ENCODE measurements around the gene FHOD1. TPM values are rescaled to one million over a fixed set of nuclear protein-coding genes. Genes with fewer than 3 reads are reported as not detected.

Gene FHOD1
- total RNA-seq, 1 donor from 2014 or later, result 50.4 TPM

DNA sequence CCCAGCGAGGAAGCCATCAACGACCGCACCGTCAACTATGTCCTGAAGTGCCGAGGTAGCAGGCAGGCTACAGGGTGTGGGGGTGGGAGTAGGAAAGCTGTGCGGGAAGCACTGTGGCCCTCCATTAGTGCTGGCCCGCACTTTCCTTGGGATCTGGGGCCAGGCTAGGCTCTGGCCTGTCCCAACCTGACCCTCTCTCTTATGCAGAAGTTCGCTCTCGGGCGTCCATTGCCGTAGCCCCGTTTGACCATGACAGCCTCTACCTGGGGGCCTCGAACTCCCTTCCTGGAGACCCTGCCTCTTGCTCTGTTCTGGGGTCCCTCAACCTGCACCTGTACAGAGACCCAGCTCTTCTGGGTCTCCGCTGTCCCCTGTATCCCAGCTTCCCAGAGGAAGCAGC lies 40.7 kb upstream of the FHOD1 start:
- TF ChIP-seq, protein P1, sequence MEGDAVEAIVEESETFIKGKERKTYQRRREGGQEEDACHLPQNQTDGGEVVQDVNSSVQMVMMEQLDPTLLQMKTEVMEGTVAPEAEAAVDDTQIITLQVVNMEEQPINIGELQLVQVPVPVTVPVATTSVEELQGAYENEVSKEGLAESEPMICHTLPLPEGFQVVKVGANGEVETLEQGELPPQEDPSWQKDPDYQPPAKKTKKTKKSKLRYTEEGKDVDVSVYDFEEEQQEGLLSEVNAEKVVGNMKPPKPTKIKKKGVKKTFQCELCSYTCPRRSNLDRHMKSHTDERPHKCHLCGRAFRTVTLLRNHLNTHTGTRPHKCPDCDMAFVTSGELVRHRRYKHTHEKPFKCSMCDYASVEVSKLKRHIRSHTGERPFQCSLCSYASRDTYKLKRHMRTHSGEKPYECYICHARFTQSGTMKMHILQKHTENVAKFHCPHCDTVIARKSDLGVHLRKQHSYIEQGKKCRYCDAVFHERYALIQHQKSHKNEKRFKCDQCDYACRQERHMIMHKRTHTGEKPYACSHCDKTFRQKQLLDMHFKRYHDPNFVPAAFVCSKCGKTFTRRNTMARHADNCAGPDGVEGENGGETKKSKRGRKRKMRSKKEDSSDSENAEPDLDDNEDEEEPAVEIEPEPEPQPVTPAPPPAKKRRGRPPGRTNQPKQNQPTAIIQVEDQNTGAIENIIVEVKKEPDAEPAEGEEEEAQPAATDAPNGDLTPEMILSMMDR (IDR thresholded peaks at IDR 0.05), result no peak
- ChIA-PET POLR2A (interaction anchor here (0.6 kb wide), 1 partner anchor 28 kb away, joined by 6 read pairs; no protein-coding TSS in a partner anchor), CTCF (interaction anchor here (1.4 kb wide), 1 partner anchor 12 kb away, joined by 3 read pairs; no protein-coding TSS in a partner anchor)
- Mint-ChIP-seq H3K4me3 (no peak overlapping the region), H3K4me1 (no peaks in the 10 kb centered on the region), H3K27ac (no peak overlapping the region), H3K27me3 (no peaks in the 10 kb centered on the region), H3K36me3 (ENCODE audit: low read depth) (no peaks in the 10 kb centered on the region), H3K9me3 (no peaks in the 10 kb centered on the region)
- DNase-seq, result no peak
- no peak for ATAC-seq (ENCODE audit: low read depth)
- intact Hi-C loops (cut with micrococcal nuclease), result no loop called here

DNA sequence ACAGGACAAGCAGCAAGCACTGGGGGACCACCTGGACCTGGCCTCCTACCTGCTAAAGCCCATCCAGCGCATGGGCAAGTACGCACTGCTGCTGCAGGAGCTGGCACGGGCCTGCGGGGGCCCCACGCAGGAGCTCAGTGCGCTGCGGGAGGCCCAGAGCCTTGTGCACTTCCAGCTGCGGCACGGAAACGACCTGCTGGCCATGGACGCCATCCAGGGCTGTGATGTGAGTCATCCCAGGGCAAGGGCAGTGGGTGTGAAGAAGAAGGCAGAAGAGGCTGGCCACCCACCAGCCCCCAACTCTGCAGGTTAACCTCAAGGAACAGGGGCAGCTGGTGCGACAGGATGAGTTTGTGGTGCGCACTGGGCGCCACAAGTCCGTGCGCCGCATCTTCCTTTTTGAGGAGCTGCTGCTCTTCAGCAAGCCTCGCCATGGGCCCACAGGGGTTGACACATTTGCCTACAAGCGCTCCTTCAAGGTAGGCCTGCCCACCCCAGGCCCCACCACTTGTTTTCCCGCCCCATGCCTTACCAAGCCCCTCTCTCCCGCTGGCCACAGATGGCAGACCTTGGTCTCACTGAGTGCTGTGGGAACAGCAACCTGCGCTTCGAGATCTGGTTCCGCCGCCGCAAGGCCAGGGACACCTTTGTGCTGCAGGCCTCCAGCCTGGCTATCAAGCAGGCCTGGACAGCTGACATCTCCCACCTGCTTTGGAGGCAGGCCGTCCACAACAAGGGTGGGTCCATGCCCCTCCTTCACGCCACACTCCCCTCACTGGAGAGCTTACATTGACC lies 39.4 kb upstream of the FHOD1 start:
- Mint-ChIP-seq H3K27ac (no peak overlapping the region), H3K9me3 (no peaks in the 10 kb centered on the region), H3K4me3 (no peak overlapping the region), H3K4me1 (no peaks in the 10 kb centered on the region), H3K36me3 (ENCODE audit: low read depth) (no peaks in the 10 kb centered on the region), H3K27me3 (no peaks in the 10 kb centered on the region)
- intact Hi-C loops (cut with micrococcal nuclease), result no loop called here
- TF ChIP-seq, protein P1 (IDR thresholded peaks at IDR 0.05), result no peak
- CTCF ChIA-PET, result interaction anchor here (1.4 kb wide), 1 partner anchor 14 kb away, joined by 3 read pairs; no protein-coding TSS in a partner anchor
- ATAC-seq (ENCODE audit: low read depth) (no peak), DNase-seq (no peak)
- POLR2A ChIA-PET, result interaction anchor here (0.6 kb wide), 1 partner anchor 95 kb away, joined by 11 read pairs; no protein-coding TSS in a partner anchor

DNA sequence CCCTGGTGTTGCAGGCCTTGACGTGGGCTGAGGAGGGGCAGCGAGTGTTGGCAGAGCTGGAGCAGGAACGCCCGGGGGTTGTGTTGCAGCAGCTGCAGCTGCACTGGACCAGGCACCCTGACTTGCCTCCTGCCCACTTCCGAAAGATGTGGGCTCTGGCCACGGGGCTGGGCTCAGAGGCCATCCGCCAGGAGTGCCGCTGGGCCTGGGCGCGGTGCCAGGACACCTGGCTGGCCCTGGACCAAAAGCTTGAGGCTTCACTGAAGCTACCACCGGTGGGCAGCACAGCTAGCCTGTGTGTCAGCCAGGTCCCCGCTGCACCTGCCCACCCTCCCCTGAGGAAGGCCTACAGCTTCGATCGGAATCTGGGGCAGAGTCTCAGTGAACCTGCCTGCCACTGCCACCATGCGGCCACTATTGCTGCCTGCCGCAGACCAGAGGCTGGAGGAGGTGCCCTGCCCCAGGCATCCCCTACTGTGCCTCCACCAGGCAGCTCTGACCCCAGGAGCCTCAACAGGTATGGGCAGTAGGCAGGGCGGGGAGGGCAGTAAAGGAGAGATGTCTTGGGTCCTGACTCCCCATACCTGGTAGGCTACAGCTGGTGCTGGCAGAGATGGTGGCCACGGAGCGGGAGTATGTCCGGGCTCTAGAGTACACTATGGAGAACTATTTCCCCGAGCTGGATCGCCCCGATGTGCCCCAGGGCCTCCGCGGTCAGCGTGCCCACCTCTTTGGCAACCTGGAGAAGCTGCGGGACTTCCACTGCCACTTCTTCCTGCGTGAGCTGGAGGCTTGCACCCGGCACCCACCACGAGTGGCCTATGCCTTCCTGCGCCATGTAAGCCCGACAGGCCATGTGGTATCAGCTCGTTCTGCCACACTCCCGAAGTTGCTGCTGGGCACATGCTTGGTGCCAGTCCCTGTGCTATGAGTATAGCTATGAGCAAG lies 37.7 kb upstream of the FHOD1 start:
- Mint-ChIP-seq H3K4me3 (no peak overlapping the region), H3K27ac (no peak overlapping the region), H3K36me3 (ENCODE audit: low read depth) (no peaks in the 10 kb centered on the region), H3K9me3 (no peaks in the 10 kb centered on the region), H3K27me3 (no peaks in the 10 kb centered on the region), H3K4me1 (no peaks in the 10 kb centered on the region)
- CTCF ChIA-PET, result no interaction called here
- ATAC-seq (ENCODE audit: low read depth) (no peak), DNase-seq (no peak)
- intact Hi-C loops (cut with micrococcal nuclease), result no loop called here
- POLR2A ChIA-PET, result no interaction called here
- TF ChIP-seq, protein P1 (IDR thresholded peaks at IDR 0.05), result no peak

DNA sequence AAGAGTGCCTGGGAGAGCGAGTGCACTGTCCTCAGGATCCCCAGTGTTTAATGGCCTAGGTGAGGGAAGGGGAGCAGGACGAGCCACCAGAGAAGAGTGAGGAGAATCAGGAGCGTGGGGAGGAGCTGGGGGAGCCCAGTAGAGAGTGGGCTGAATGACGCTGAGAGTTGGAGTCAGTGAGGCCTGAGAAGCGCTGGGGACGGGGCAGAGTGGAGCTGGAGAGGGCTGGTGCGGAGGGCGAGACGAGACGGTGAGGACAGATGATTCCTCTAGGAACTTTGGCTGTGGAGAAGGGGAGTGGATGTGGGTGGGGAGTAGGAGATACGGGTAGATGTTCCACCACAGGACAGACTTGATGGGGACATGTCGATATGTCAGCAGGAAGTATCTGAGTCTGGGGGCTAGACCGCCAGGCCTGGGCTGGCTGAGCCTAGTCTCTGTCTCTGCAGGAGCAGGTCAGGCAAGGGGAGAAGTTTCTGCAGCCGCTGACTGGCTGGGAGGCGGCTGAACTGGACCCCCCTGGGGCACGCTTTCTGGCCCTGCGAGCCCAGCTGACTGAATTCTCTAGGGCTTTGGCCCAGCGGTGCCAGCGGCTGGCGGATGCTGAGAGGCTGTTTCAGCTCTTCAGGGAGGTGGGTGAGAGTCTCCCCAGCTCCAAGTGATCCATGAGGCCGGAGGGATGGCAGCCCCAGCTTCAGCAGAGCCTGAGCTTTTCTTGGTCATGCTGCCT lies 36.7 kb upstream of the FHOD1 start:
- H3K4me3 Mint-ChIP-seq, result no peak overlapping the region
- TF ChIP-seq, protein P1 (IDR thresholded peaks at IDR 0.05), result no peak
- ChIA-PET CTCF (no interaction called here), POLR2A (no interaction called here)
- no peaks in the 10 kb centered on the region for H3K36me3 Mint-ChIP-seq (ENCODE audit: low read depth)
- intact Hi-C loops (cut with micrococcal nuclease), result no loop called here
- no peaks in the 10 kb centered on the region for H3K9me3 Mint-ChIP-seq
- no peaks in the 10 kb centered on the region for H3K27me3 Mint-ChIP-seq
- ATAC-seq (ENCODE audit: low read depth), result no peak
- H3K4me1 Mint-ChIP-seq, result no peaks in the 10 kb centered on the region
- DNase-seq, result no peak
- no peak overlapping the region for H3K27ac Mint-ChIP-seq

Measured in activated B cell treated with CpG ODN at 0.5 μM for 24 hours (primary cell).